ENCODE data around the gene PTCD1. TPM values are rescaled to one million over a fixed set of nuclear protein-coding genes. Genes with fewer than 3 reads are reported as not detected.

The PTCD1 gene
- total RNA-seq, 2 experiments from 2014 or later: 6.6 to 7.5 TPM

DNA sequence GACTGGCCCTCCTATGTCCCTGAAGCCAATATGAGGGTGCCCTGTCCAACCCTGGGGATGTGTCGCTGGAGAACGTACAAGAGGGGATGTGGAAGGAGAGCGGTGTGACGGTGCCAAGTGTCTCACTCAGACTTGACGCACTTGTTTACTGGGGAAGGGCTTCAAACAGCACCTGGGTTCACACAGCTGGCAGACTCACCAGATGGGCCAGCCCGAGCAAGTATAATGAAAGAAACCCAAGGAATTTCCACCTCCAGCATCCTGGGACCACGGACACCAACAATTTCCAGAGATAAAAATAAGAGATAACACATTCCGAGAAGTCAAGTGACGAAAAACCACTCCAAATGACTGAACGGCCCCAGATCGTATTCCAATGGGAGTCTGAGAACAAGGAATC is 22.1 kb upstream of the PTCD1 start:
- no peaks in the 10 kb centered on the region for H3K9me3 Mint-ChIP-seq
- POLR2A ChIA-PET: interaction anchor here (0.6 to 2.0 kb wide), 4 partner anchors 11 to 39 kb away, joined by 3 to 6 read pairs (median 4); no protein-coding TSS in a partner anchor
- H3K27me3 Mint-ChIP-seq: no peaks in the 10 kb centered on the region
- H3K27ac Mint-ChIP-seq: no peak overlapping the region
- DNase-seq: no peak
- H3K4me1 Mint-ChIP-seq: peaks cover 32% of the 10 kb centered on the region
- no peak overlapping the region for H3K4me3 Mint-ChIP-seq
- CTCF ChIA-PET: interaction anchor here (0.9 kb wide), 1 partner anchor 29 kb away, joined by 3 read pairs; no protein-coding TSS in a partner anchor
- H3K36me3 Mint-ChIP-seq (ENCODE audit: low read depth): peaks cover 55% of the 10 kb centered on the region

- peak; percentile 47 for DNase-seq
- Mint-ChIP-seq H3K4me1 (peaks cover 21% of the 10 kb centered on the region), H3K4me3 (no peak overlapping the region), H3K9me3 (no peaks in the 10 kb centered on the region), H3K27ac (no peak overlapping the region), H3K27me3 (no peaks in the 10 kb centered on the region), H3K36me3 (ENCODE audit: low read depth) (peaks cover 61% of the 10 kb centered on the region)
- ChIA-PET CTCF (no interaction called here), POLR2A (interaction anchor here (1.4 to 2.0 kb wide), 2 partner anchors 21 to 41 kb away, joined by 4 to 6 read pairs; no protein-coding TSS in a partner anchor)
Observed at GRCh38 chr7:99459087-99459486, 20.5 kb upstream of the PTCD1 start.

DNA sequence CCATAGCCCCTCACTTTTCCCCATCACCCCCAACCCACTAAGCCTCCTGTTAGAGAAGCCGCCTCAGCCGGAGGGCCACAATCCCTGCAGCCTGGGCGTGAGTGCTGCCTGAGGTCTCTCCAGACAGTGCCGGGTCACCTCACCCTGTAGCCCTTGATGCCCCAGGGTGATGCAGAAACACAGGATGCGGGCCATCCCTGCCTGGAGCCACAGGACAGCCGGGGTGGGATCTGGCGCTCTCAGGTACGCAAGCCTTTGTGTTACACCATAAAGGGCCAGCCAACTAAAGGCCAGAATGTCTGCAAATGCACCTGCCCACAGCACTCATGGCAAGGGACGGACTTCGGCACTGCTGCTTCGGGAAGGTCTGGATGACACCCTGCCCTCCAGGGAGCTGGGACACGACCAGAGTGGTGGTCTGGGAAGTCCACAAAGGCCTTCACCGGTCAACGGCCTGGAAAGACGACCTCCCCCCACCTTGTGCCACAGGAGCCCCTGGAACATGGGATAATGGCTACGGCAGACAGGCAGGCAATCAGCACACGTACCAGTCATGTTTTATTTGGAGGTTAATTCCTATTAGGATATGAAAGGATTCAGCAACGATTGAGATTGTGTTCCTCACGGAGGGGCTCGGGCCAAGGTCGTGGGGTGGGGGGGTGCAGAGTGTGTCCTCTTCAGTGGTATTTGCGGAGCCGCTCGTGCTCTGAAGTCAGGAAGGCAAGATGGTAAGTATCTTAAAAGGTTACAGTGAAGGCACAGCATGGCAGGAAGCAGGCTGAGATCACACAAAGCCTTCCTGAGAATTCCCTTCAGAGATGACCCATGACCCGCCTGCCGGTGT is 19.3 kb upstream of the PTCD1 start:
- H3K4me3 Mint-ChIP-seq: no peak overlapping the region
- ChIA-PET POLR2A (interaction anchor here (1.2 kb wide), 1 partner anchor 101 kb away, joined by 3 read pairs; the partner anchor contains the start of gene ZNF655), CTCF (no interaction called here)
- no peaks in the 10 kb centered on the region for H3K9me3 Mint-ChIP-seq
- no peak overlapping the region for H3K27ac Mint-ChIP-seq
- H3K27me3 Mint-ChIP-seq: no peaks in the 10 kb centered on the region
- H3K4me1 Mint-ChIP-seq: peaks cover 15% of the 10 kb centered on the region
- H3K36me3 Mint-ChIP-seq (ENCODE audit: low read depth): peaks cover 63% of the 10 kb centered on the region
- no peak for DNase-seq

- ChIA-PET CTCF (no interaction called here), POLR2A (interaction anchor here (1.0 to 2.2 kb wide), 3 partner anchors 18 to 102 kb away, joined by 3 to 7 read pairs (median 3); partner anchors contain the start of genes CPSF4, PTCD1 and ZNF655)
- Mint-ChIP-seq H3K4me1 (peaks cover 12% of the 10 kb centered on the region), H3K9me3 (no peaks in the 10 kb centered on the region), H3K4me3 (no peak overlapping the region), H3K27me3 (no peaks in the 10 kb centered on the region), H3K27ac (no peak overlapping the region), H3K36me3 (ENCODE audit: low read depth) (peaks cover 64% of the 10 kb centered on the region)
- DNase-seq: no peak
Observed at GRCh38 chr7:99457050-99457649, 18.6 kb upstream of the PTCD1 start.

- Mint-ChIP-seq H3K27me3 (no peaks in the 10 kb centered on the region), H3K4me1 (peaks cover 12% of the 10 kb centered on the region), H3K4me3 (no peak overlapping the region), H3K9me3 (no peaks in the 10 kb centered on the region), H3K27ac (no peak overlapping the region), H3K36me3 (ENCODE audit: low read depth) (peaks cover 63% of the 10 kb centered on the region)
- ChIA-PET POLR2A (interaction anchor here (0.7 to 2.2 kb wide), 3 partner anchors 9 to 43 kb away, joined by 3 to 7 read pairs (median 3); partner anchors contain the start of genes CPSF4 and PTCD1), CTCF (no interaction called here)
- no peak for DNase-seq
Observed at GRCh38 chr7:99456288-99456687, 17.7 kb upstream of the PTCD1 start.

- Mint-ChIP-seq H3K36me3 (ENCODE audit: low read depth) (peaks cover 66% of the 10 kb centered on the region), H3K27ac (no peak overlapping the region), H3K4me3 (no peak overlapping the region), H3K4me1 (peaks cover 10% of the 10 kb centered on the region), H3K9me3 (no peaks in the 10 kb centered on the region), H3K27me3 (no peaks in the 10 kb centered on the region)
- ChIA-PET CTCF (no interaction called here), POLR2A (interaction anchor here (0.7 to 2.2 kb wide), 2 partner anchors 10 to 16 kb away, joined by 3 to 7 read pairs; partner anchors contain the start of genes CPSF4 and PTCD1)
- no peak for DNase-seq
Observed at GRCh38 chr7:99455874-99456273, 17.3 kb upstream of the PTCD1 start.

- Mint-ChIP-seq H3K4me3 (no peak overlapping the region), H3K27ac (no peak overlapping the region), H3K36me3 (ENCODE audit: low read depth) (peaks cover 58% of the 10 kb centered on the region), H3K4me1 (no peaks in the 10 kb centered on the region), H3K27me3 (no peaks in the 10 kb centered on the region), H3K9me3 (no peaks in the 10 kb centered on the region)
- DNase-seq: no peak
- ChIA-PET CTCF (no interaction called here), POLR2A (no interaction called here)
Observed at GRCh38 chr7:99453105-99453504, 14.5 kb upstream of the PTCD1 start.

- DNase-seq: no peak
- POLR2A ChIA-PET: no interaction called here
- H3K27me3 Mint-ChIP-seq: no peaks in the 10 kb centered on the region
- H3K36me3 Mint-ChIP-seq (ENCODE audit: low read depth): peaks cover 59% of the 10 kb centered on the region
- H3K4me1 Mint-ChIP-seq: no peaks in the 10 kb centered on the region
- CTCF ChIA-PET: no interaction called here
- H3K27ac Mint-ChIP-seq: no peak overlapping the region
- no peaks in the 10 kb centered on the region for H3K9me3 Mint-ChIP-seq
- no peak overlapping the region for H3K4me3 Mint-ChIP-seq
Observed at GRCh38 chr7:99452541-99452940, 13.9 kb upstream of the PTCD1 start.

DNA sequence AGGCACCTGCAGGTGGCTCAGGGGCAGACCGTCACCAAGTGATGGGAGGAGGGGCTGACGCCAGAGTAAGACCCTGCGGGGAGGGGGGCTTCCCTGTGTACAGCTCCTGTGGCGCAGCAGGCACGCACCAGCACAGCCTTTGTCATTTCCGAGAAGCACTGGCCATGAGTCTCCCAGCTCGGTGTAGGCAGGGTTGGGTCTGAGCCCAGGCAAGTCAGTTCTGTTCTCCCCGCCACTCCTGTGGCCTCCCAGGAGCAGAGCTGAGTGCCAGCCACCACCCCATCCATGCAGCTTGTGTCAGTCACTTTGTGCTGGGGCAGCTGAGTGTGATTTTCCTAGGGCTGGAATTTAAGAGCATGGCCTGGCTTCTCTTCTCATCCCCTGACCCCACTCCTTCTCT is 13.3 kb upstream of the PTCD1 start:
- CTCF ChIA-PET: no interaction called here

DNA sequence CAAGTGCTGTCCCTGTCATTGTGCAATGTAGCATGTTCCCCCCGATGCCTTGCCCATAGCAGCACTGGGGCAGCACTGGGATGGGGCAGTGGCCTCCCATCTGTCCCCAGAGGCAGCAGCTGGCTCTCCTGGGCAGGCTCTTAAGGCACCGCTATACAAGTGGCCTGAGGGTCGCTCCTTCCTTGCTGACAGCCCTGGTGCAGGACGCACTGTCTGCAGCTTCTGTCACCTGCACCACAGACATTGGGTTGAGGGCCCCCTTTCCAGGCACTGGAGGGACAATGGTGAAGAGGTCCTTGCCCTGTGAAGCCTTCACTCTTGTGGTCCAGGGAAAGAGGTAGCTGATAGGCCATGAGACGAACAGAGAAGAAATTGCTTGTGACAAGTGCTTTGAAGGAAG is 10.7 kb upstream of the PTCD1 start:
- CTCF ChIA-PET: no interaction called here
- Mint-ChIP-seq H3K27ac (no peak overlapping the region), H3K4me1 (no peaks in the 10 kb centered on the region), H3K9me3 (no peaks in the 10 kb centered on the region), H3K36me3 (ENCODE audit: low read depth) (peaks cover 64% of the 10 kb centered on the region), H3K27me3 (no peaks in the 10 kb centered on the region), H3K4me3 (no peak overlapping the region)
- DNase-seq: no peak
- POLR2A ChIA-PET: interaction anchor here (1.1 to 2.9 kb wide), 3 partner anchors 10 to 17 kb away, joined by 3 to 8 read pairs (median 5); partner anchors contain the start of genes ATP5MF, CPSF4 and PTCD1

More for the DNA sequence above, 13.3 kb upstream of the PTCD1 start:
- Mint-ChIP-seq H3K4me3 (no peak overlapping the region), H3K9me3 (no peaks in the 10 kb centered on the region), H3K27ac (no peak overlapping the region), H3K36me3 (ENCODE audit: low read depth) (peaks cover 59% of the 10 kb centered on the region), H3K27me3 (no peaks in the 10 kb centered on the region), H3K4me1 (no peaks in the 10 kb centered on the region)
- DNase-seq: no peak
- POLR2A ChIA-PET: interaction anchor here (1.4 kb wide), 1 partner anchor 23 kb away, joined by 4 read pairs; no protein-coding TSS in a partner anchor

DNA sequence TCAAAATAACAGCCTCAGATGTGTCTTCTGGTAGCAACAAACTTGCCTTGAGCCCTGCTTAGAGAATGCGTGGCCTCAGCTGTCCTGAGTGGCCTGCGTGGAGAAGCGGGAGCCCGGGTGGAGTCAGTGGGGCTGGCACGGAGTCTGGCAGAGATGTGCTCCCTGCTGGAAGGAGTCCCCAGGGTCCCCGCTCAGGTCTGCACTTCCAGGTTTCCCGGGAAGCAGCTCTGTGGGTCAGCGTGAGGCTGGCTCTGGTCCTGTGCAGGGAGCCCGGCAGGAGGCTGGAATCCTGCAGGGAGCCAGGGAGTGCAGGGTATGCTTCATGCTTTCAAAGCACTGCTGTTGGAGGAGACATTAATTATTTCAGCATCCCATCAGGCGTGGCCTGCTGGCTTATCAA is 10.3 kb upstream of the PTCD1 start:
- Mint-ChIP-seq H3K27ac (no peak overlapping the region), H3K36me3 (ENCODE audit: low read depth) (peaks cover 61% of the 10 kb centered on the region), H3K9me3 (no peaks in the 10 kb centered on the region), H3K27me3 (no peaks in the 10 kb centered on the region), H3K4me3 (no peak overlapping the region), H3K4me1 (no peaks in the 10 kb centered on the region)
- ChIA-PET CTCF (no interaction called here), POLR2A (interaction anchor here (1.1 to 2.9 kb wide), 3 partner anchors 10 to 17 kb away, joined by 3 to 8 read pairs (median 5); partner anchors contain the start of genes ATP5MF, CPSF4 and PTCD1)
- no peak for DNase-seq

GRCh38 chr7:99447943-99448342 is 9.3 kb upstream of the PTCD1 start:
- no peaks in the 10 kb centered on the region for H3K27me3 Mint-ChIP-seq

DNA sequence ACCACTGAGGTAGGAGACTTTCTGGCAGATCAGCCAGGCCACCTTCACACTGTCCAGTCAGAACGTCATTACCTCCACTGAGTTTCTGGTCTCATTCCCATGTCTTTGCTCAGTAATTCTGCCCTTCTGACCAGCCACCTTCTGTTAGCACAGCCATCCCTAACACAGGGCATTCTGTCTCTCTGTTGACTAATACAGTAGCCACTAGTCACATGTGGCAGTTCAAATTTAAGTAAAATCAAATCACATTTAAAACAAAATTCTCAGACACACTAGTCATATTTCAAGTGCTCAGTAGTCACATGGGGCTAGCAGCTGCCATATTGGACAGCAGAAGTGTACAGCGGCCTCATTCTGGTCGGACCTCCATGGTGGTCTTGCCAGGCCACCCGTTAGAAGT is 7.5 kb upstream of the PTCD1 start:
- DNase-seq: no peak
- Mint-ChIP-seq H3K27me3 (no peaks in the 10 kb centered on the region), H3K4me3 (no peak overlapping the region), H3K4me1 (peaks cover 10% of the 10 kb centered on the region), H3K27ac (no peak overlapping the region), H3K36me3 (ENCODE audit: low read depth) (peaks cover 61% of the 10 kb centered on the region), H3K9me3 (no peaks in the 10 kb centered on the region)
- POLR2A ChIA-PET: no interaction called here
- CTCF ChIA-PET: no interaction called here

More at GRCh38 chr7:99447943-99448342, 9.3 kb upstream of the PTCD1 start:
- ChIA-PET POLR2A (interaction anchor here (2.9 kb wide), 1 partner anchor 9 kb away, joined by 8 read pairs; the partner anchor contains the start of genes CPSF4 and PTCD1), CTCF (no interaction called here)
- Mint-ChIP-seq H3K4me1 (peaks cover 3% of the 10 kb centered on the region), H3K9me3 (no peaks in the 10 kb centered on the region), H3K4me3 (no peak overlapping the region), H3K27ac (no peak overlapping the region), H3K36me3 (ENCODE audit: low read depth) (peaks cover 61% of the 10 kb centered on the region)
- peak; percentile 22 for DNase-seq
